ENCODE results near the gene CD300A. TPM values are rescaled to one million over a fixed set of nuclear protein-coding genes. Genes with fewer than 3 reads are reported as not detected.
A peak's percentile ranks its signal among the peaks of the same experiment; 100 is the strongest.
"Not testable (repeated sequence)": the region's sequence is repeated elsewhere in the genome, so short reads cannot be mapped to it uniquely, and the experiment has no call there.

Gene CD300A
- total and polyA plus RNA-seq, 4 donors = 2.2 to 11.5 (median 8.0) TPM

- DNase-seq (ENCODE audit: low spot score) = no peak
- Histone ChIP-seq H3K9ac (ENCODE audit: low read depth in 1 of 2, low read length in 2 of 2) (no peak overlapping the region), H3K27me3 (ENCODE audit: control insufficient read depth in 4 of 4, insufficient read depth in 4 of 4, low read length in 3 of 4) (no peaks in the 10 kb centered on the region), H3K36me3 (ENCODE audit: control insufficient read depth in 4 of 4, insufficient read depth in 3 of 4, low read depth in 1 of 4, low read length in 3 of 4) (no peaks in the 10 kb centered on the region), H3K9me3 (ENCODE audit: control insufficient read depth in 4 of 4, low read length in 3 of 4) (no peaks in the 10 kb centered on the region), H3K27ac (ENCODE audit: low read depth in 1 of 2, low read length in 2 of 2) (no peak overlapping the region), H3K4me3 (ENCODE audit: low read depth in 1 of 3, low read length in 3 of 3) (no peak overlapping the region), H3K4me1 (ENCODE audit: control insufficient read depth in 4 of 4, insufficient read depth in 4 of 4, low read length in 3 of 4) (no peaks in the 10 kb centered on the region)
- 92% methylated on average over 10 of the region's 10 CpGs for WGBS
- TF ChIP-seq JUND (IDR thresholded peaks at IDR 0.05) = peak in 1 of 2 donors; percentile 38
- no peak for TF ChIP-seq RXRA (IDR thresholded peaks at IDR 0.05)
- TF ChIP-seq SP1 (IDR thresholded peaks at IDR 0.05) = no peak
- no peak for TF ChIP-seq RAD21 (IDR thresholded peaks at IDR 0.05)
- no peak for TF ChIP-seq YY1 (IDR thresholded peaks at IDR 0.05)
Observed at GRCh38 chr17:74514632-74515334, 48.3 kb downstream of the CD300A start.

- Histone ChIP-seq H3K36me3 (ENCODE audit: control insufficient read depth in 4 of 4, insufficient read depth in 3 of 4, low read depth in 1 of 4, low read length in 3 of 4) (no peaks in the 10 kb centered on the region), H3K27me3 (ENCODE audit: control insufficient read depth in 4 of 4, insufficient read depth in 4 of 4, low read length in 3 of 4) (no peaks in the 10 kb centered on the region), H3K9ac (ENCODE audit: low read depth in 1 of 2, low read length in 2 of 2) (no peak overlapping the region), H3K4me3 (ENCODE audit: low read depth in 1 of 3, low read length in 3 of 3) (no peak overlapping the region), H3K27ac (ENCODE audit: low read depth in 1 of 2, low read length in 2 of 2) (no peak overlapping the region), H3K4me1 (ENCODE audit: control insufficient read depth in 4 of 4, insufficient read depth in 4 of 4, low read length in 3 of 4) (no peaks in the 10 kb centered on the region), H3K9me3 (ENCODE audit: control insufficient read depth in 4 of 4, low read length in 3 of 4) (no peaks in the 10 kb centered on the region)
- 72% methylated on average over 4 of the region's 4 CpGs for WGBS
- DNase-seq (ENCODE audit: low spot score) = no peak
- no peak for TF ChIP-seq HNF4A (conservative IDR thresholded peaks at IDR 0.05)
- no peak for TF ChIP-seq RXRA (IDR thresholded peaks at IDR 0.05)
- TF ChIP-seq YY1 (IDR thresholded peaks at IDR 0.05) = no peak
- TF ChIP-seq HNF4G (IDR thresholded peaks at IDR 0.05) = no peak
- no peak for TF ChIP-seq ATF3 (IDR thresholded peaks at IDR 0.05)
- TF ChIP-seq CTCF (IDR thresholded peaks at IDR 0.05; ENCODE audit: low read depth, low read length, missing input control) = no peak
Observed at GRCh38 chr17:74515941-74516340, 49.5 kb downstream of the CD300A start.

- H3K27ac ChIP-seq (ENCODE audit: low read depth in 1 of 2, low read length in 2 of 2) = no peak overlapping the region
- TF ChIP-seq YY1 (IDR thresholded peaks at IDR 0.05) (no peak), TAF1 (conservative IDR thresholded peaks at IDR 0.05) (no peak), ZBTB33 (IDR thresholded peaks at IDR 0.05) (no peak), ATF3 (IDR thresholded peaks at IDR 0.05) (no peak), JUND (IDR thresholded peaks at IDR 0.05) (no peak), HNF4G (IDR thresholded peaks at IDR 0.05) (no peak), FOXA1 (IDR thresholded peaks at IDR 0.05) (no peak), HNF4A (conservative IDR thresholded peaks at IDR 0.05) (no peak), GABPA (IDR thresholded peaks at IDR 0.05 in 1 of 2, conservative IDR thresholded peaks at IDR 0.05 in 1 of 2) (no peak)
- no peak overlapping the region for H3K9ac ChIP-seq (ENCODE audit: low read depth in 1 of 2, low read length in 2 of 2)
- no peaks in the 10 kb centered on the region for H3K4me1 ChIP-seq (ENCODE audit: control insufficient read depth in 4 of 4, insufficient read depth in 4 of 4, low read length in 3 of 4)
- H3K36me3 ChIP-seq (ENCODE audit: control insufficient read depth in 4 of 4, insufficient read depth in 3 of 4, low read depth in 1 of 4, low read length in 3 of 4) = no peaks in the 10 kb centered on the region
- no peak overlapping the region for H3K4me3 ChIP-seq (ENCODE audit: low read depth in 1 of 3, low read length in 3 of 3)
- H3K9me3 ChIP-seq (ENCODE audit: control insufficient read depth in 4 of 4, low read length in 3 of 4) = no peaks in the 10 kb centered on the region
- 85% methylated on average over 3 of the region's 3 CpGs for WGBS
- no peak for DNase-seq (ENCODE audit: low spot score)
- no peaks in the 10 kb centered on the region for H3K27me3 ChIP-seq (ENCODE audit: control insufficient read depth in 4 of 4, insufficient read depth in 4 of 4, low read length in 3 of 4)
Observed at GRCh38 chr17:74516561-74517328, 50.3 kb downstream of the CD300A start.

- H3K27ac ChIP-seq (ENCODE audit: low read depth in 1 of 2, low read length in 2 of 2); H3K9me3 ChIP-seq (ENCODE audit: control insufficient read depth in 4 of 4, low read length in 3 of 4); DNase-seq (ENCODE audit: low spot score); H3K9ac ChIP-seq (ENCODE audit: low read depth in 1 of 2, low read length in 2 of 2); H3K36me3 ChIP-seq (ENCODE audit: control insufficient read depth in 4 of 4, insufficient read depth in 3 of 4, low read depth in 1 of 4, low read length in 3 of 4); H3K4me1 ChIP-seq (ENCODE audit: control insufficient read depth in 4 of 4, insufficient read depth in 4 of 4, low read length in 3 of 4); H3K27me3 ChIP-seq (ENCODE audit: control insufficient read depth in 4 of 4, insufficient read depth in 4 of 4, low read length in 3 of 4); H3K4me3 ChIP-seq (ENCODE audit: low read depth in 1 of 3, low read length in 3 of 3): not testable (repeated sequence)
- 75% methylated on average over 6 of the region's 6 CpGs for WGBS
Observed at GRCh38 chr17:74518413-74518981, 52.1 kb downstream of the CD300A start.

Data from liver (tissue), 9 donors.